ENCODE data around the gene DNAAF1.

- TF ChIP-seq, protein P1, sequence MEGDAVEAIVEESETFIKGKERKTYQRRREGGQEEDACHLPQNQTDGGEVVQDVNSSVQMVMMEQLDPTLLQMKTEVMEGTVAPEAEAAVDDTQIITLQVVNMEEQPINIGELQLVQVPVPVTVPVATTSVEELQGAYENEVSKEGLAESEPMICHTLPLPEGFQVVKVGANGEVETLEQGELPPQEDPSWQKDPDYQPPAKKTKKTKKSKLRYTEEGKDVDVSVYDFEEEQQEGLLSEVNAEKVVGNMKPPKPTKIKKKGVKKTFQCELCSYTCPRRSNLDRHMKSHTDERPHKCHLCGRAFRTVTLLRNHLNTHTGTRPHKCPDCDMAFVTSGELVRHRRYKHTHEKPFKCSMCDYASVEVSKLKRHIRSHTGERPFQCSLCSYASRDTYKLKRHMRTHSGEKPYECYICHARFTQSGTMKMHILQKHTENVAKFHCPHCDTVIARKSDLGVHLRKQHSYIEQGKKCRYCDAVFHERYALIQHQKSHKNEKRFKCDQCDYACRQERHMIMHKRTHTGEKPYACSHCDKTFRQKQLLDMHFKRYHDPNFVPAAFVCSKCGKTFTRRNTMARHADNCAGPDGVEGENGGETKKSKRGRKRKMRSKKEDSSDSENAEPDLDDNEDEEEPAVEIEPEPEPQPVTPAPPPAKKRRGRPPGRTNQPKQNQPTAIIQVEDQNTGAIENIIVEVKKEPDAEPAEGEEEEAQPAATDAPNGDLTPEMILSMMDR (IDR thresholded peaks at IDR 0.05), result no peak
- TF ChIP-seq POLR2A (IDR thresholded peaks at IDR 0.05), result no peak
Observed at GRCh38 chr16:84155771-84156170, 10.7 kb downstream of the DNAAF1 start.

All from esophagus squamous epithelium (tissue), 4 donors.